Gastrocnemius medialis (tissue), 4 donors: ENCODE data around the gene TEX2. TPM values are rescaled to one million over a fixed set of nuclear protein-coding genes. Genes with fewer than 3 reads are reported as not detected.

Experiments
- ATAC-seq, 2 donors: fragments of 150-250 bp; one replicate each; pipeline ENCODE4 v1.9.1; 2016
- DNase-seq, 2 donors: peaks; one replicate each; pipeline ENCODE4 v3.0.0-alpha.2; 2019
- H3K27ac ChIP-seq, 4 donors: fragments of 200-600 bp; sonication (generic); 1 replicate in 1 of 4; 2 replicates in 3 of 4; pipeline ENCODE4 v1.5.1; 2016 to 2018; ENCODE audit warnings: mild to moderate bottlenecking in 2 of 4, moderate library complexity in 1 of 4
- H3K27me3 ChIP-seq, 3 donors: fragments of 200-600 bp; sonication (generic) in 2 of 3; 1 replicate in 1 of 3; 2 replicates in 2 of 3; pipeline versions ENCODE4 v1.5.1 to v1.6.0; 2016 to 2019; ENCODE audit warnings: mild to moderate bottlenecking in 1 of 3, moderate library complexity in 1 of 3
- H3K36me3 ChIP-seq, 2 donors: fragments of 200-600 bp; sonication (generic) in 1 of 2; one replicate each; pipeline ENCODE4 v1.5.1; 2017 to 2018
- H3K4me1 ChIP-seq, 2 donors: fragments of 200-600 bp; sonication (generic) in 1 of 2; one replicate each; pipeline ENCODE4 v1.5.1; 2016 to 2017; ENCODE audit warnings: mild to moderate bottlenecking in 2 of 2
- H3K4me3 ChIP-seq, 4 donors: fragments of 200-600 bp; sonication (generic) in 3 of 4; 1 replicate in 1 of 4; 2 replicates in 3 of 4; pipeline ENCODE4 v1.5.1; 2016 to 2019; ENCODE audit warnings: mild to moderate bottlenecking in 2 of 4
- H3K9me3 ChIP-seq, 3 donors: fragments of 200-600 bp; sonication (generic) in 2 of 3; 1 replicate in 1 of 3; 2 replicates in 2 of 3; pipeline ENCODE4 v1.5.1; 2016 to 2019
- POLR2A ChIP-seq, 2 donors: fragments of 450-650 bp; IDR thresholded peaks; one replicate each; pipeline ENCODE4 v1.6.1; 2017; ENCODE audit warnings: antibody characterized with exemption in 2 of 2, mild to moderate bottlenecking in 2 of 2, moderate library complexity in 2 of 2
- in situ Hi-C, 4 donors: fragments of 200-750 bp; cut with MboI; loops; one replicate each; pipeline versions ENCODE4 v1.15.0 to v1.8.0; 2017; ENCODE audit warnings: low sequenced_read_pairs in 4 of 4
- intact Hi-C: fragments of 100-400 bp; cut with DNase I; formaldehyde crosslinking; loops from one replicate; pipeline ENCODE4 v1.15.1; 2023; ENCODE audit warnings: low total_unique reads
- total RNA-seq, 4 donors: library from RNA; depleted of rRNA; stranded (reverse); fragments of >200 nt; gene quantifications; one replicate each; pipeline versions ENCODE4 v1.1.0 to v1.2.3, GENCODE V29; 2016
- TF ChIP-seq, protein P1 (sequence below), 5 experiments: fragments of 450-650 bp in 3 of 5; fragments of 200-600 bp in 2 of 5; sonication (generic) in 2 of 5; IDR thresholded peaks in 4 of 5; conservative IDR thresholded peaks in 1 of 5; 1 replicate in 4 of 5; 2 replicates in 1 of 5; pipeline ENCODE4 v1.5.1; 2016 to 2019; ENCODE audit warnings: antibody characterized with exemption in 5 of 5, mild to moderate bottlenecking in 3 of 5, moderate library complexity in 3 of 5

TEX2 gene
- total RNA-seq, 4 donors from 2014 or later: 39.0 to 91.1 (median 77.4) TPM

DNA sequence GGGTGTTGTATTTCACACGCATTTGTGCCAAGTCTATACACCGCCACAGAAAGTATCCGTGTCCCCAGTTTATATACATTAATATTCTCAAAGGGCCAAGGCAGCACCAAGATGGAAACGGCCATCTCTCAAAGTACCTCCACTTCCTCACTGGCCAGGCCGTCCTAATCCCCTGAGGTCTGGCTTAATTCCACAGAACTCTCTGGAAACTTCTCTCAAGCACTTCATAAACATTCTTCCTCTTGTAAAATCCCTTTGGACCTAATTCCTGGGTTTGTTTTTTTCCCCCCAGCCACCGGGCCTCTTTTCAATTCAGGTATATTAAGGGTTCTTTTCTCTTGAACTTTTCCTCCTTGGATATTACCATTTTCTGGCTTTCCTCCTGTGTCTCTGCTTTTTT is 128.1 kb downstream of the TEX2 start:
- no peak for DNase-seq
- Histone ChIP-seq H3K4me1 (peaks cover 3 to 8% of the 10 kb centered on the region in 2 donors), H3K36me3 (no peaks in the 10 kb centered on the region), H3K4me3 (no peak overlapping the region), H3K27ac (no peak overlapping the region), H3K9me3 (no peaks in the 10 kb centered on the region), H3K27me3 (no peaks in the 10 kb centered on the region)
- in situ Hi-C loops: loop anchor here (5.0 to 25.0 kb wide), 4 partner anchors 100 to 223 kb away; partner anchors contain the start of genes CSHL1 (in 2 of the 4), GH1 (in 2 of the 4) and ICAM2 (in 1 of the 4)
- intact Hi-C loops: loop anchor here (5.0 kb wide), 2 partner anchors 142 to 218 kb away; partner anchors contain the start of gene GH1
- ATAC-seq: no peak
- TF ChIP-seq, protein P1, sequence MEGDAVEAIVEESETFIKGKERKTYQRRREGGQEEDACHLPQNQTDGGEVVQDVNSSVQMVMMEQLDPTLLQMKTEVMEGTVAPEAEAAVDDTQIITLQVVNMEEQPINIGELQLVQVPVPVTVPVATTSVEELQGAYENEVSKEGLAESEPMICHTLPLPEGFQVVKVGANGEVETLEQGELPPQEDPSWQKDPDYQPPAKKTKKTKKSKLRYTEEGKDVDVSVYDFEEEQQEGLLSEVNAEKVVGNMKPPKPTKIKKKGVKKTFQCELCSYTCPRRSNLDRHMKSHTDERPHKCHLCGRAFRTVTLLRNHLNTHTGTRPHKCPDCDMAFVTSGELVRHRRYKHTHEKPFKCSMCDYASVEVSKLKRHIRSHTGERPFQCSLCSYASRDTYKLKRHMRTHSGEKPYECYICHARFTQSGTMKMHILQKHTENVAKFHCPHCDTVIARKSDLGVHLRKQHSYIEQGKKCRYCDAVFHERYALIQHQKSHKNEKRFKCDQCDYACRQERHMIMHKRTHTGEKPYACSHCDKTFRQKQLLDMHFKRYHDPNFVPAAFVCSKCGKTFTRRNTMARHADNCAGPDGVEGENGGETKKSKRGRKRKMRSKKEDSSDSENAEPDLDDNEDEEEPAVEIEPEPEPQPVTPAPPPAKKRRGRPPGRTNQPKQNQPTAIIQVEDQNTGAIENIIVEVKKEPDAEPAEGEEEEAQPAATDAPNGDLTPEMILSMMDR (IDR thresholded peaks at IDR 0.05 in 4 of 5, conservative IDR thresholded peaks at IDR 0.05 in 1 of 5): no peak
- no peak for TF ChIP-seq POLR2A (IDR thresholded peaks at IDR 0.05)

DNA sequence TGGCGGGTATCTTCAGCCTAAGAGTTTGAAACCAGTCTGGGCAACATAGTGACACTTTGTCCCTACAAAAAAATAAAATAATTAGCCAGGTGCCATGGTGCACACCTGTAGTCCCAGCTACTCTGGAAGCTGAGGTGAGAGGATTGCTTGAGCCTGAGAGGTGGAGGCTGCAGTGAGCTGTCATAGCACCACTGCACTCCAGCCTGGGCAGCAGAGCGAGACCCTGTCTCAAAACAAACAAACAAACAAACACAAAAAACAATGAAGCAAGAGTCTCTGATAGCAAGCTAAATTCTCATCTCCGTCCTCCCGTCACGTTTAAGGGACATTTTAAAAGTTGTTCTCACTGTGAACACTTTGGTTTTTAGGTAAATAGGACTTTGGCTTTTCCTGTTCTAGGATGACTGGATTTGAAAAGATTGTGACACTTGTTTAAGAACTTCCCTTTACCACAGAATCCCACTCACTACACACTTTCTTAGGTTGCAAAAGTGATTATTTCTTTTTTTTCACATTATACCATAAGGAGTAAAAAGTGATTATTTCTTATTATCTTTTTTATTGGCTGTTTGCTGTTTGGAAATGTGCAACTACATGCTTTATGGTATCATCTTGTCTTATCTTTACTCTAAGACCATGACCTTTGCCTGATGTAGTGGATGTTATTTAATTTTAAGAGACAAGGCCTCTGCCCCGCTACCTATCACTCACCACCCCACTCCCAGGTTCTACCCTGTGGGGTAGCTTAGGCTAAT is 128.7 kb downstream of the TEX2 start:
- Histone ChIP-seq H3K4me3 (no peak overlapping the region), H3K36me3 (no peaks in the 10 kb centered on the region), H3K27ac (no peak overlapping the region), H3K4me1 (peaks cover 3 to 8% of the 10 kb centered on the region in 2 donors), H3K27me3 (no peaks in the 10 kb centered on the region), H3K9me3 (no peaks in the 10 kb centered on the region)
- intact Hi-C loops (loop anchor here (5.0 kb wide), 2 partner anchors 143 to 217 kb away; partner anchors contain the start of gene GH1), in situ Hi-C loops (loop anchor here in 3 of 4 donors (5.0 to 25.0 kb wide), 4 partner anchors 100 to 222 kb away; partner anchors contain the start of genes CSHL1 (in 2 of the 3), GH1 (in 2 of the 3) and ICAM2 (in 1 of the 3))
- ATAC-seq (no peak), DNase-seq (no peak)
- TF ChIP-seq, protein P1 (IDR thresholded peaks at IDR 0.05 in 4 of 5, conservative IDR thresholded peaks at IDR 0.05 in 1 of 5): no peak
- TF ChIP-seq POLR2A (IDR thresholded peaks at IDR 0.05): no peak

DNA sequence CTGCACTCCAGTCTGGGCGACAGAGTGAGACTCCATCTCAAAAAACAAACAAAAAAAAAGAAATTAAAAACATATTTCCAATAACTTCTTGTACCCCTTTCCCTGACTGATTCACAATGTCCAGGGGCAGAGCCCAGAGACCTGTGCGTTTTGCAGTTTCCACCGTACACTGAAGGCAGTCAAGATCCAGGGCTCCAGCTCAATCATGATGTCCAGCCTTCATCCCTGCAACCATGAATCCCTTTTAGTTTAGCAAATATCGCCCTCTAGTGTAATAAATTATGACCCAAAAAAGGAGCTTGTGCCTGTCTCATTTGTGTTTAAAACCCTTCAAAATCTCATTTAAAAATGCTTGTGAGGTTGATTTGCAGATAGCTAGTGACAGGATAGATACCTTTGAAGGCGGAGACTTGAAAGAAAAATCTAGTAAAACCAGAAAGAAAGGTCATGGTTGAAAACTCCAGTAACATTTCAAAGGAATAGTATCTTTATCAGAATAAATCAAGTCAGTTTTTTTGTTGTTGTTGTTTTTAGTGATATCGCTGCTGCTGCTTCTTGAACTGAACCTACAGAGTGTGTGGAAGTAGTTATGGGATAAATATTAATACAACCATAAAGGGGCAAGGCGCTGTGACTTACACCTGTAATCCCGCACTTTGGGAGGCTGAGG is 129.4 kb downstream of the TEX2 start:
- intact Hi-C loops (loop anchor here (1.0 to 5.0 kb wide), 3 partner anchors 104 to 216 kb away; partner anchors contain the start of gene GH1), in situ Hi-C loops (loop anchor here in 3 of 4 donors (5.0 to 25.0 kb wide), 4 partner anchors 99 to 221 kb away; partner anchors contain the start of genes CSHL1 (in 2 of the 3), GH1 (in 2 of the 3) and ICAM2 (in 1 of the 3))
- no peaks in the 10 kb centered on the region for H3K9me3 ChIP-seq
- no peak overlapping the region for H3K4me3 ChIP-seq
- H3K27ac ChIP-seq: no peak overlapping the region
- DNase-seq (no peak), ATAC-seq (no peak)
- TF ChIP-seq, protein P1 (IDR thresholded peaks at IDR 0.05 in 4 of 5, conservative IDR thresholded peaks at IDR 0.05 in 1 of 5): peak; percentile 66 to 73 (median 69)
- no peak for TF ChIP-seq POLR2A (IDR thresholded peaks at IDR 0.05)
- no peaks in the 10 kb centered on the region for H3K36me3 ChIP-seq
- peaks cover 8% of the 10 kb centered on the region in 2 donors for H3K4me1 ChIP-seq
- no peaks in the 10 kb centered on the region for H3K27me3 ChIP-seq

DNA sequence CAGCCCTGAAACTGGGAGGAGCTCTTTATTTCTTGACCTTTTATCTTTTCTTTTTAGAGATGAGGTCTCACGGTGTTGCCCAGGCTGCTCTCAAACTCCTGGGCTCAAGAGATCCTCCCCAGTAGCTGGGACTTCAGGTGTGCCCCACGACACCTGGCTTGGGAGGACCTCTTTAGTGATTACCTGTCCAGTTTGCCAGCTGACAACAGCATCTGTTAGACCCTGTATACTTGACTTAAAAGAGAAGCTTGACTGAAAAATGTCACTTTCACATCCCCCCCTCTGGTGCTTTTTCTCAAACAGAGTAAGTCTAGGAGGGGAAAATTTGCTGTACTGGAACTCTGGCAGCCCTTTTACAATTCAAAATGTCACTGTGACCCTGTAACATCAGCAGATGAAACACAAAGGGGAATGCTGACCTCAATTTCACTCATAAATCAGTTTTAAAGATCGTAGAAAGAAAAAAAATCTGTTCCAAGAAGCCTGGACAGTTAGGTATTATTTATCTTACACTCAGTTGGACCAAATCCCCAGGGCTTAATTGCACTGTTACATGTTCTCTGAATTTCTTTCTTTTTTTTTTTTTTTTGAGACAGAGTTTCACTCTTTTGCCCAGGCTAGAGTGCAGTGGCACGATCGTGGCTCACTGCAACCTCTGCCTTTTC is 131.3 kb downstream of the TEX2 start:
- peak overlapping the region in 2 of 4 donors; percentile 88 to 92 for H3K27ac ChIP-seq
- in situ Hi-C loops (loop anchor here in 3 of 4 donors (5.0 to 25.0 kb wide), 4 partner anchors 97 to 219 kb away; partner anchors contain the start of genes CSHL1 (in 2 of the 3), GH1 (in 2 of the 3) and ICAM2 (in 1 of the 3)), intact Hi-C loops (loop anchor here (2.0 to 5.0 kb wide), 3 partner anchors 69 to 214 kb away; partner anchors contain the start of gene GH1)
- peaks cover 17% of the 10 kb centered on the region in 2 donors for H3K4me1 ChIP-seq
- H3K36me3 ChIP-seq: no peaks in the 10 kb centered on the region
- ATAC-seq (no peak), DNase-seq (no peak)
- TF ChIP-seq, protein P1 (IDR thresholded peaks at IDR 0.05 in 4 of 5, conservative IDR thresholded peaks at IDR 0.05 in 1 of 5): no peak
- no peak for TF ChIP-seq POLR2A (IDR thresholded peaks at IDR 0.05)
- no peak overlapping the region for H3K4me3 ChIP-seq
- no peaks in the 10 kb centered on the region for H3K9me3 ChIP-seq
- H3K27me3 ChIP-seq: no peaks in the 10 kb centered on the region
